ENCODE results near the gene CAMK1D. TPM values are rescaled to one million over a fixed set of nuclear protein-coding genes. Genes with fewer than 3 reads are reported as not detected.

CAMK1D gene
- total and polyA plus RNA-seq, 2 experiments from 2014 or later = 4.6 to 7.2 TPM

DNA sequence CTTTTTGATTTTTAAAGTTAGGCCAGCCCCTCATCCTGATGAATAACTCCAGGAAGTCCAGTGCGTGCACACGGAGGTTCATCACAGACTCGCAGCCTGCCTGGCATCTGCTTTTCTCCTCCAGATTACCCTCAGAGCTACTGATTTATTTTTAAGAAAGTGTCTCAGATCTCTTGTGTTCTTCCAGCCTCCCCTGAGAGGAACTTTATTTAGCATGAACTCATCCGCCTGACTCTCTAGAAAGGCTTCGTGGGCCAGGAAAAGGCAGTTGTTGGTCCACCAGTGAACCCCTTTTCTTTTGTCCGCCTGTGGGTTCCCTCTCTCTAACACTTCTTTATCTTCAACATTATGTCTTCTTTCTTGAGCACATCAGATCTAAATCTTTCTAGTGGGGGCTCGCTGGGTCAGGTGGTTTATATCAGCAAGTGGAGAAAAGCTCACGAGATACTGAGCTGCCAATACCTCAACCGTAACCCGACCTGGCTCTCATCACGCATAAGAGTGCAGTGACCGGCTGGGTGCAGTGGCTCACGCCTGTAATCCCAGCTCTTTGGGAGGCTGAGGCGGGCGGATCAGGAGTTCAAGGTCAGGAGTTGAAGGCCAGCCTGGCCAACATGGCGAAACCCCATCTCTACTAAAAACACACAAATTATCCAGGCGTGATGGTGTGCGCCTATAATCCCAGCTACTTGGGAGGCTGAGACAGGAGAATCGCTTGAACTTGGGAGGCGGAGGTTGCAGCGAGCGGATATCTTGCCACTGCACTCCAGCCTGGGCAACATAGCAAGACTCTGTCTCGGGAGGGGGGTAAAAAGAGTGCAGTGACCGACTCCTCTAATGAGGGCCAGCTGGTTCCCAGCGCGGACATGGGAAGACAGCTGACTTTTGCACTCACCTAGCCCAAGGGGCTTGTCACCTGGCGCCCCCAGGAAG lies 489.9 kb downstream of the CAMK1D start (continued):
- TF ChIP-seq, protein P1, sequence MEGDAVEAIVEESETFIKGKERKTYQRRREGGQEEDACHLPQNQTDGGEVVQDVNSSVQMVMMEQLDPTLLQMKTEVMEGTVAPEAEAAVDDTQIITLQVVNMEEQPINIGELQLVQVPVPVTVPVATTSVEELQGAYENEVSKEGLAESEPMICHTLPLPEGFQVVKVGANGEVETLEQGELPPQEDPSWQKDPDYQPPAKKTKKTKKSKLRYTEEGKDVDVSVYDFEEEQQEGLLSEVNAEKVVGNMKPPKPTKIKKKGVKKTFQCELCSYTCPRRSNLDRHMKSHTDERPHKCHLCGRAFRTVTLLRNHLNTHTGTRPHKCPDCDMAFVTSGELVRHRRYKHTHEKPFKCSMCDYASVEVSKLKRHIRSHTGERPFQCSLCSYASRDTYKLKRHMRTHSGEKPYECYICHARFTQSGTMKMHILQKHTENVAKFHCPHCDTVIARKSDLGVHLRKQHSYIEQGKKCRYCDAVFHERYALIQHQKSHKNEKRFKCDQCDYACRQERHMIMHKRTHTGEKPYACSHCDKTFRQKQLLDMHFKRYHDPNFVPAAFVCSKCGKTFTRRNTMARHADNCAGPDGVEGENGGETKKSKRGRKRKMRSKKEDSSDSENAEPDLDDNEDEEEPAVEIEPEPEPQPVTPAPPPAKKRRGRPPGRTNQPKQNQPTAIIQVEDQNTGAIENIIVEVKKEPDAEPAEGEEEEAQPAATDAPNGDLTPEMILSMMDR (conservative IDR thresholded peaks at IDR 0.05; ENCODE audit: low read depth in 2 of 2) = no peak
- TF ChIP-seq EZH2phosphoT487 (IDR thresholded peaks at IDR 0.05; ENCODE audit: unreplicated experiment) = no peak
- TF ChIP-seq, protein P2, sequence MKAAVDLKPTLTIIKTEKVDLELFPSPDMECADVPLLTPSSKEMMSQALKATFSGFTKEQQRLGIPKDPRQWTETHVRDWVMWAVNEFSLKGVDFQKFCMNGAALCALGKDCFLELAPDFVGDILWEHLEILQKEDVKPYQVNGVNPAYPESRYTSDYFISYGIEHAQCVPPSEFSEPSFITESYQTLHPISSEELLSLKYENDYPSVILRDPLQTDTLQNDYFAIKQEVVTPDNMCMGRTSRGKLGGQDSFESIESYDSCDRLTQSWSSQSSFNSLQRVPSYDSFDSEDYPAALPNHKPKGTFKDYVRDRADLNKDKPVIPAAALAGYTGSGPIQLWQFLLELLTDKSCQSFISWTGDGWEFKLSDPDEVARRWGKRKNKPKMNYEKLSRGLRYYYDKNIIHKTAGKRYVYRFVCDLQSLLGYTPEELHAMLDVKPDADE (IDR thresholded peaks at IDR 0.05) = no peak
- TF ChIP-seq CREB1 (CRISPR knock-in tag; IDR thresholded peaks at IDR 0.05; ENCODE audit: low read depth) = no peak
- no peak for TF ChIP-seq JUNB (IDR thresholded peaks at IDR 0.05; ENCODE audit: unreplicated experiment)

DNA sequence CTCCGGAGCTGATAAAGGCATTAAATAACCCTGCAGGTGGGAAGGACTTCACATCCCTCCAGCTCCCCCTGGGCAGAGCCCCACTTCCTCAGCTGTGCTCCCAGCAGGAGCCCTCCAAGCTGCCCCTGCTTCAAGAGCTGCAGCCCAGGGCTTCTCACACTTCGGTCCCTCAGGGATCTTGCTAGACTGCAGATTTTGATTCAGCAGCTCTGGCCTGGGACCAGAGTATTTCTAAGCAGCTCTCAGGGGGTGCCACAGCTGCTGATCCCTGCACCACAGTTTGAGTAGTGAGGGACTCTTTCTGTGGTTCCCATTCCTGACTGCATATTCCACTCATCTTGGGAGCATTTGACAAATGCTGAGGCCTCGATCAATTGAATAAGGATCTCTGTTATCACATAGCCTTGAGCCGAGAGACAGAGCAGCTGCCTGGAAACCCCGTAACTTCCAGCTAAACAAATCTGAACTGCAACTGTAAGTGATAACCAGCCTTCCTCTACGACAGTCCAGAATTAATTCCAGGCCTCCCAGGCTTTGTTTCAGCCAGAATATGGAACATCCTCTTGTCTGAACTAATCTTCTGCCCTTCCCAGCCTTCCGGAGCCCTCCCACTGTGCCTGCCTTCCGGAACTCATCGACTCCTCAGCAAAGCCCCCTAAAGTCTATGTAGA lies 490.7 kb downstream of the CAMK1D start:
- H3K79me2 ChIP-seq (replicated peaks; ENCODE audit: insufficient read depth) = no peaks in the 10 kb centered on the region
- DNase-seq (ENCODE audit: low spot score) = no peak
- Mint-ChIP-seq H3K9me3 (no peaks in the 10 kb centered on the region), H3K4me3 (no peak overlapping the region), H3K27ac (no peak overlapping the region; the same call in 1 of the 2 replicates), H3K27me3 (ENCODE audit: insufficient read depth, low read depth, poor library complexity) (peaks cover 8% of the 10 kb centered on the region), H3K36me3 (ENCODE audit: low read depth) (no peaks in the 10 kb centered on the region), H3K4me1 (peaks cover 14% of the 10 kb centered on the region)
- H3K4me3 ChIP-seq = no peak overlapping the region
- H3K27ac ChIP-seq (ENCODE audit: low read depth) = no peak overlapping the region
- no peaks in the 10 kb centered on the region for H4K20me1 ChIP-seq (replicated peaks; ENCODE audit: insufficient read depth)
- ATAC-seq = peak; percentile 34; the same call in 2 of the 3 replicates
- TF ChIP-seq ZNF114 (CRISPR knock-in tag; IDR thresholded peaks at IDR 0.05) = no peak
- no peak for TF ChIP-seq EZH2 (IDR thresholded peaks at IDR 0.05; ENCODE audit: low read depth, unreplicated experiment)
- H2AFZ ChIP-seq = no peak overlapping the region
- H3K4me2 ChIP-seq = no peak overlapping the region
- no peaks in the 10 kb centered on the region for H3F3A ChIP-seq (replicated peaks; ENCODE audit: low read depth)
- H3K27me3 ChIP-seq (ENCODE audit: insufficient read depth) = no peaks in the 10 kb centered on the region
- H3K4me1 ChIP-seq (ENCODE audit: insufficient read depth) = no peaks in the 10 kb centered on the region
- H3K36me3 ChIP-seq (ENCODE audit: insufficient read depth) = no peaks in the 10 kb centered on the region
- H3K9me2 ChIP-seq (ENCODE audit: insufficient read depth) = no peaks in the 10 kb centered on the region

DNA sequence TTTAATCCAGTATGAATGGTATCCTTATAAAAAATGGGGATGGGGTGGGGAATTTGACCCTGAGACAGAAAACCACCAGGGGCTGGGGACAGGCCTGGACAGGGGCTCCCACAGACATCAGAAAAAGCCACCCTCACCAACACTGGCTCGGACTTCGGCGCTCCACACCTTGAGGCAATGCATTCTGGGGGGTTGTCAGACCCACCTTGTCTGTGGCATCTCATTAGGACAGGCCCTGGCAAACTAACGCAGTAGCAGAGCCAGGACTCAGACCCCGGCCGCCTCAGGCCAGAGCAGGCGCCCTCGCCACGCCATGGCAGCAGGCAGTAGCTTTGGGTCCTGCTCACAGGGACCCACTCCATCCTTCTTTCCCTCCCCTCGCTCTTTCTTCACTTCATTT lies 492.1 kb downstream of the CAMK1D start:
- Histone ChIP-seq H3K27me3 (ENCODE audit: insufficient read depth) (no peaks in the 10 kb centered on the region), H3K79me2 (replicated peaks; ENCODE audit: insufficient read depth) (no peaks in the 10 kb centered on the region), H4K20me1 (replicated peaks; ENCODE audit: insufficient read depth) (no peaks in the 10 kb centered on the region), H3F3A (replicated peaks; ENCODE audit: low read depth) (no peaks in the 10 kb centered on the region), H3K36me3 (ENCODE audit: insufficient read depth) (no peaks in the 10 kb centered on the region), H3K4me1 (ENCODE audit: insufficient read depth) (no peaks in the 10 kb centered on the region), H2AFZ (no peak overlapping the region), H3K27ac (ENCODE audit: low read depth) (no peak overlapping the region), H3K9me2 (ENCODE audit: insufficient read depth) (no peaks in the 10 kb centered on the region), H3K4me3 (no peak overlapping the region), H3K4me2 (no peak overlapping the region)
- H3K4me1 Mint-ChIP-seq = peaks cover 14% of the 10 kb centered on the region
- DNase-seq (ENCODE audit: low spot score) = no peak
- TF ChIP-seq ZNF114 (CRISPR knock-in tag; IDR thresholded peaks at IDR 0.05) (no peak), EZH2 (IDR thresholded peaks at IDR 0.05; ENCODE audit: low read depth, unreplicated experiment) (no peak)
- no peaks in the 10 kb centered on the region for H3K36me3 Mint-ChIP-seq (ENCODE audit: low read depth)
- ATAC-seq = no peak
- H3K9me3 Mint-ChIP-seq = no peaks in the 10 kb centered on the region
- no peak overlapping the region for H3K4me3 Mint-ChIP-seq
- peaks cover 8% of the 10 kb centered on the region for H3K27me3 Mint-ChIP-seq (ENCODE audit: insufficient read depth, low read depth, poor library complexity)
- H3K27ac Mint-ChIP-seq = no peak overlapping the region
